Left ventricle myocardium inferior (tissue), 1 donor: Measurements from ENCODE around the gene LIMS2. TPM values are rescaled to one million over a fixed set of nuclear protein-coding genes. Genes with fewer than 3 reads are reported as not detected.

Experiments used
- DNase-seq: peaks from one replicate; pipeline ENCODE4 v3.0.0-alpha.2; 2020
- H3K27ac ChIP-seq: fragments of 200-600 bp; replicated peaks from 2 replicates; pipeline ENCODE4 v1.8.0; 2021
- H3K27me3 ChIP-seq: fragments of 200-600 bp; 2 replicates; pipeline ENCODE4 v1.8.0; 2021; ENCODE audit warnings: low read depth
- H3K36me3 ChIP-seq: fragments of 200-600 bp; 2 replicates; pipeline ENCODE4 v1.8.0; 2021
- H3K4me1 ChIP-seq: fragments of 200-600 bp; 2 replicates; pipeline ENCODE4 v1.8.0; 2021
- H3K4me3 ChIP-seq: fragments of 200-600 bp; 2 replicates; pipeline ENCODE4 v1.8.0; 2021; ENCODE audit warnings: mild to moderate bottlenecking, moderate library complexity
- H3K9me3 ChIP-seq: fragments of 200-600 bp; replicated peaks from 2 replicates; pipeline ENCODE4 v1.8.0; 2021
- intact Hi-C: fragments of 100-400 bp; cut with micrococcal nuclease; formaldehyde crosslinking; loops from one replicate; pipeline ENCODE4 v1.11.0; 2022
- total RNA-seq: library from RNA; stranded (reverse); fragmentation: NEBNext Ultra II Directional; extraction: Animal tissue kit (Norgen Biotek cat#: 25700); gene quantifications from one replicate; pipeline ENCODE4 v1.2.1, GENCODE V29; 2021
- TF ChIP-seq, protein P1 (sequence below): fragments of 200-600 bp; IDR thresholded peaks from 2 replicates; pipeline ENCODE4 v1.8.0; 2021; ENCODE audit warnings: antibody characterized with exemption, mild to moderate bottlenecking, borderline replicate concordance
- donor health status: DM: no; HTN: yes; CAD: no; lungs with severe emphysema.

Gene LIMS2
- total RNA-seq, 1 donor from 2014 or later: 173 TPM

DNA sequence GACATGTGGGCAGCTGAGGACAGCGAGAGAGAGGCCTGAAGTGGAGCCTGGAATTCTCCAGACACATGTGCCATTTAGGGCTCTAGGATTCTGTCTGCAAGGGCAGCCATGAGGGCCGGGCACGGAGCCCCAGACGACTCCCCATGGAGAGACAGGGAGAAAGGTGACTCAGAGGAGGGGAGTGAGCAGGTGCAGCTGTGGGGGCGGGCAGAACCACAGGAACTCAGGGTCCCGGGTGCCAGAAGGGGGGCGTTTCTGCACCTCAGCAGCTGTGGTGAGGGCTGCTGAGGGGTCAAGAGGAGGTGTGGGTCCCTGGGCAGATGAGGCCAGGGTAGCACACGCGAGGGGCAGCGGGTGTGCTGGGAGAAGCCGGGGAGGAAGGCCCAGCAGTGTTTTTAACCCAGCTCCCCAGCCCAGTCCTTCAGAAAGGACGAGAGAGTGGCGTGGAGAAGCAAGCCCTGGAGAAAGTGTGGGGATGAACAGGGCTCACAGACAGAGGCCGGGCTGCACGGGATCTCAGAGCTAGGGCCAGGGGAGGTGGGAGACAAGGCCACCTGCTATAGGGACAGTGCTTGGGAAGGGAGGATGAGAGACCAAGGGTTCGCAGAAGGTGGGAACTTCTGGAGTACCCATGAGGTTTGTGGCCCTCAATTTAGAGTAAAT, 21.8 kb downstream of the LIMS2 start:
- H3K27me3 ChIP-seq: no peaks in the 10 kb centered on the region
- H3K4me3 ChIP-seq: no peak overlapping the region
- no peaks in the 10 kb centered on the region for H3K9me3 ChIP-seq
- peak overlapping the region; percentile 99 for H3K27ac ChIP-seq
- H3K36me3 ChIP-seq: peaks cover 63% of the 10 kb centered on the region
- DNase-seq: peak; percentile 17
- peaks cover 98% of the 10 kb centered on the region for H3K4me1 ChIP-seq
- TF ChIP-seq, protein P1, sequence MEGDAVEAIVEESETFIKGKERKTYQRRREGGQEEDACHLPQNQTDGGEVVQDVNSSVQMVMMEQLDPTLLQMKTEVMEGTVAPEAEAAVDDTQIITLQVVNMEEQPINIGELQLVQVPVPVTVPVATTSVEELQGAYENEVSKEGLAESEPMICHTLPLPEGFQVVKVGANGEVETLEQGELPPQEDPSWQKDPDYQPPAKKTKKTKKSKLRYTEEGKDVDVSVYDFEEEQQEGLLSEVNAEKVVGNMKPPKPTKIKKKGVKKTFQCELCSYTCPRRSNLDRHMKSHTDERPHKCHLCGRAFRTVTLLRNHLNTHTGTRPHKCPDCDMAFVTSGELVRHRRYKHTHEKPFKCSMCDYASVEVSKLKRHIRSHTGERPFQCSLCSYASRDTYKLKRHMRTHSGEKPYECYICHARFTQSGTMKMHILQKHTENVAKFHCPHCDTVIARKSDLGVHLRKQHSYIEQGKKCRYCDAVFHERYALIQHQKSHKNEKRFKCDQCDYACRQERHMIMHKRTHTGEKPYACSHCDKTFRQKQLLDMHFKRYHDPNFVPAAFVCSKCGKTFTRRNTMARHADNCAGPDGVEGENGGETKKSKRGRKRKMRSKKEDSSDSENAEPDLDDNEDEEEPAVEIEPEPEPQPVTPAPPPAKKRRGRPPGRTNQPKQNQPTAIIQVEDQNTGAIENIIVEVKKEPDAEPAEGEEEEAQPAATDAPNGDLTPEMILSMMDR: no peak
- intact Hi-C loops: no loop called here

DNA sequence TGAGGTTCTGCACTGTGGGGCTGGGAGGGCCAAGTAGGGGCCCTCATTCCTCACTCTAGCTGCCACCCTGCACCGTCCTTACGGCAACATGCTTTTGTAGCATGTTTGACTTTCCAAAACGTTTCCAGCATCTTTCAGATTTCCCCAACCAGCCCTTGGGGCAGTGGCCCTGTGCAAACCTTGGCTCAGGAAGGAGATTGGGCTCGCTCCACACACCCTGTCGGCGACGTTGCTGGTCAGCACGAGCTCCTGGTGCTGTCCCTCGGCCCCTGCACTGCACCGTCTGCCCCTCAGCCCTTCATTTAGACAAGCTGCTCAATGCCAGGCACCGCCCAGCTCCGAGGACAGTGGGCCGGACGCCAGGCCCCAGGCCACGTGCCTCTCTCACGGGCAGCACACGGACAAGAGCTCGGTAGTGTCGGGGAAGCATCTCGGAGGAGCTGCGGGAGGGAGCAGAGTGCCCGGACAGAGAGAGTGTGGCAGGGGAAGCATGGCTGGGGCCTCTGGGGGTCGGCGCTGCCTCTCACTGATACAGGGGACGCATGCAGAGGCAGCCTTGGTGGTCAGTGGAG, 22.5 kb downstream of the LIMS2 start:
- TF ChIP-seq, protein P1: no peak
- Histone ChIP-seq H3K9me3 (no peaks in the 10 kb centered on the region), H3K27ac (peak overlapping the region; percentile 99), H3K4me3 (no peak overlapping the region), H3K36me3 (peaks cover 56% of the 10 kb centered on the region), H3K27me3 (no peaks in the 10 kb centered on the region), H3K4me1 (peaks cover 98% of the 10 kb centered on the region)
- intact Hi-C loops: no loop called here
- DNase-seq: no peak

DNA sequence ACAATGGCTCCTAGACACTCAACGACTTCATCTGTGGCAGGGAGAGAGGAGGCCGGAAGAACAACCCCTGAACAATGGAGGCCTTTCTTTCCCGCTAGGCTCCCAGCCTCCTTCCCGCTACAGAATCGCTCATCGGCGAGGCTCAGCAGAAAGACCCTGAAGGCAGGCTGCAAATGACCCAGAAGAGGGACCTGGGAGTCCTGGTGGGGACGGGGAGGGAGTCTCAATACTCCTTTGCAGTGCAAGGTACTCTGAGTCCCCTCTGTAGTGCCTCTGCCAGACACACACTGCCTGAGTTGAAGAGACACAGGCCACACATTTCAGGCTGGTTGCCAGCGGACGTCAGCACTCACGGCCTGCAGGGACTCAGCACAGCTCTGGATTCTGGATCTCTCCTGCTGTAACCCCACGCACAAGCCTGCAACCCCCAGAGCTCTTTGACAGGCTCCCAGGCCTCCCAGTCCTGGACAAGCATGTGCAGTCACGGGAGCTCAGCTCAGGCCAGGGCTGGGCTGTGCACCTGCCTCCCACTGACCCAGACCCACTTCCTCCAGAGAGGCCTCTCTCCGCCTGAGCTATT, 23.3 kb downstream of the LIMS2 start:
- H3K9me3 ChIP-seq: no peaks in the 10 kb centered on the region
- H3K4me3 ChIP-seq: peak overlapping the region; percentile 10
- H3K36me3 ChIP-seq: peaks cover 48% of the 10 kb centered on the region
- TF ChIP-seq, protein P1: no peak
- intact Hi-C loops: no loop called here
- H3K27me3 ChIP-seq: no peaks in the 10 kb centered on the region
- peak; percentile 94 for DNase-seq
- peaks cover 98% of the 10 kb centered on the region for H3K4me1 ChIP-seq
- peak overlapping the region; percentile 99 for H3K27ac ChIP-seq

DNA sequence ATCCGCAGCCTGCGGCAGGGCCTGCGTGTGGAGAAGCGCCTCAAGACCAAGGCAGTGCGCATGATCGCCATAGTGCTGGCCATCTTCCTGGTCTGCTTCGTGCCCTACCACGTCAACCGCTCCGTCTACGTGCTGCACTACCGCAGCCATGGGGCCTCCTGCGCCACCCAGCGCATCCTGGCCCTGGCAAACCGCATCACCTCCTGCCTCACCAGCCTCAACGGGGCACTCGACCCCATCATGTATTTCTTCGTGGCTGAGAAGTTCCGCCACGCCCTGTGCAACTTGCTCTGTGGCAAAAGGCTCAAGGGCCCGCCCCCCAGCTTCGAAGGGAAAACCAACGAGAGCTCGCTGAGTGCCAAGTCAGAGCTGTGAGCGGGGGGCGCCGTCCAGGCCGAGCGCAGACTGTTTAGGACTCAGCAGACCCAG, 23.9 kb downstream of the LIMS2 start:
- peak overlapping the region; percentile 10 for H3K4me3 ChIP-seq
- TF ChIP-seq, protein P1: no peak
- peaks cover 98% of the 10 kb centered on the region for H3K4me1 ChIP-seq
- DNase-seq: peak; percentile 17
- no peaks in the 10 kb centered on the region for H3K27me3 ChIP-seq
- H3K9me3 ChIP-seq: no peaks in the 10 kb centered on the region
- H3K36me3 ChIP-seq: peaks cover 43% of the 10 kb centered on the region
- peak overlapping the region; percentile 99 for H3K27ac ChIP-seq
- intact Hi-C loops: no loop called here

DNA sequence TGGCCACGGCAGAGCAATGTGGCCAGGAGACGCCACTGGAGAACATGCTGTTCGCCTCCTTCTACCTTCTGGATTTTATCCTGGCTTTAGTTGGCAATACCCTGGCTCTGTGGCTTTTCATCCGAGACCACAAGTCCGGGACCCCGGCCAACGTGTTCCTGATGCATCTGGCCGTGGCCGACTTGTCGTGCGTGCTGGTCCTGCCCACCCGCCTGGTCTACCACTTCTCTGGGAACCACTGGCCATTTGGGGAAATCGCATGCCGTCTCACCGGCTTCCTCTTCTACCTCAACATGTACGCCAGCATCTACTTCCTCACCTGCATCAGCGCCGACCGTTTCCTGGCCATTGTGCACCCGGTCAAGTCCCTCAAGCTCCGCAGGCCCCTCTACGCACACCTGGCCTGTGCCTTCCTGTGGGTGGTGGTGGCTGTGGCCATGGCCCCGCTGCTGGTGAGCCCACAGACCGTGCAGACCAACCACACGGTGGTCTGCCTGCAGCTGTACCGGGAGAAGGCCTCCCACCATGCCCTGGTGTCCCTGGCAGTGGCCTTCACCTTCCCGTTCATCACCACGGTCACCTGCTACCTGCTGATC, 24.4 kb downstream of the LIMS2 start:
- peak; percentile 24 for DNase-seq
- Histone ChIP-seq H3K4me1 (peaks cover 98% of the 10 kb centered on the region), H3K4me3 (no peak overlapping the region), H3K36me3 (peaks cover 47% of the 10 kb centered on the region), H3K27ac (peak overlapping the region; percentile 99), H3K27me3 (no peaks in the 10 kb centered on the region), H3K9me3 (no peaks in the 10 kb centered on the region)
- intact Hi-C loops: no loop called here
- TF ChIP-seq, protein P1: no peak
